SK-N-SH (cell line): Measurements from ENCODE around the gene OR2Y1.

ENCODE experiments used
- RCOR1 ChIP-seq: fragments of 150-350 bp; IDR thresholded peaks from 2 replicates; pipeline ENCODE4 v1.6.1; 2017; ENCODE audit warnings: antibody characterized with exemption, low read length
- SIN3A ChIP-seq: IDR thresholded peaks from 2 replicates; pipeline ENCODE4 v1.6.1; 2012; ENCODE audit warnings: low read depth, mild to moderate bottlenecking, low read length, moderate library complexity, borderline replicate concordance
- YY1 ChIP-seq: IDR thresholded peaks from 2 replicates; pipeline ENCODE4 v1.4.0; 2012; ENCODE audit warnings: low read depth, mild to moderate bottlenecking

DNA sequence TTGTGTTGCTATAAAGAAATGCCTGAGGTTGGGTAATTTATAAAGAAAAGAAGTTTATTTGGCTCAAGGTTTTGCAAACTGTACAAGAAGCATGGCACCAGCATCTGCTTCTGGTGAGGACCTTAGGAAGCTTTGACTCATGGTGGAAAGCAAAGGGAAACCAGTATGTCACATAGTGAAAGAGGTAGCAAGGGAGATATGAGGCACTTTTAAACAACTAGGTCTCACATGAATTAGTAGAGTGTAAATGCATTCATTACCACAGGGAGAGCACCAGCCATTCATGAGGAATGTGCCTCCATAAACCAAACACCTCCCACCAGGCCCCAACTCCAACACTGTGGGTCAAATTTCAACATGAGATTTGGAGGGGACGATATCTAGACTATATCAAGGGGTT is 40.8 kb downstream of the OR2Y1 start:
- TF ChIP-seq RCOR1 (no peak), YY1 (no peak), SIN3A (no peak)
